Thyroid gland (tissue), 4 donors: ENCODE measurements around the gene SLC25A19.

Source experiments
- POLR2A ChIP-seq, 2 donors: fragments of 450-650 bp; IDR thresholded peaks; one replicate each; pipeline ENCODE4 v1.6.1; 2017; ENCODE audit warnings: antibody characterized with exemption in 2 of 2, mild to moderate bottlenecking in 2 of 2, moderate library complexity in 1 of 2
- TF ChIP-seq, protein P1 (sequence below), 6 experiments: fragments of 200-600 bp in 3 of 6; fragments of 450-650 bp in 3 of 6; sonication (generic) in 3 of 6; IDR thresholded peaks; one replicate each; pipeline ENCODE4 v1.5.1; 2016 to 2019; ENCODE audit warnings: antibody characterized with exemption in 6 of 6, mild to moderate bottlenecking in 2 of 6, inconsistent platforms in 1 of 6, moderate library complexity in 1 of 6

- no peak for TF ChIP-seq POLR2A (IDR thresholded peaks at IDR 0.05)
- TF ChIP-seq, protein P1, sequence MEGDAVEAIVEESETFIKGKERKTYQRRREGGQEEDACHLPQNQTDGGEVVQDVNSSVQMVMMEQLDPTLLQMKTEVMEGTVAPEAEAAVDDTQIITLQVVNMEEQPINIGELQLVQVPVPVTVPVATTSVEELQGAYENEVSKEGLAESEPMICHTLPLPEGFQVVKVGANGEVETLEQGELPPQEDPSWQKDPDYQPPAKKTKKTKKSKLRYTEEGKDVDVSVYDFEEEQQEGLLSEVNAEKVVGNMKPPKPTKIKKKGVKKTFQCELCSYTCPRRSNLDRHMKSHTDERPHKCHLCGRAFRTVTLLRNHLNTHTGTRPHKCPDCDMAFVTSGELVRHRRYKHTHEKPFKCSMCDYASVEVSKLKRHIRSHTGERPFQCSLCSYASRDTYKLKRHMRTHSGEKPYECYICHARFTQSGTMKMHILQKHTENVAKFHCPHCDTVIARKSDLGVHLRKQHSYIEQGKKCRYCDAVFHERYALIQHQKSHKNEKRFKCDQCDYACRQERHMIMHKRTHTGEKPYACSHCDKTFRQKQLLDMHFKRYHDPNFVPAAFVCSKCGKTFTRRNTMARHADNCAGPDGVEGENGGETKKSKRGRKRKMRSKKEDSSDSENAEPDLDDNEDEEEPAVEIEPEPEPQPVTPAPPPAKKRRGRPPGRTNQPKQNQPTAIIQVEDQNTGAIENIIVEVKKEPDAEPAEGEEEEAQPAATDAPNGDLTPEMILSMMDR (IDR thresholded peaks at IDR 0.05) = no peak
Measured at GRCh38 chr17:75288770-75289114, 491 bp downstream of the SLC25A19 start.
